ENCODE measurements around the gene RBMXL3. TPM values are rescaled to one million over a fixed set of nuclear protein-coding genes. Genes with fewer than 3 reads are reported as not detected.

Gene RBMXL3
- total RNA-seq, 2 donors from 2014 or later: not detected

DNA sequence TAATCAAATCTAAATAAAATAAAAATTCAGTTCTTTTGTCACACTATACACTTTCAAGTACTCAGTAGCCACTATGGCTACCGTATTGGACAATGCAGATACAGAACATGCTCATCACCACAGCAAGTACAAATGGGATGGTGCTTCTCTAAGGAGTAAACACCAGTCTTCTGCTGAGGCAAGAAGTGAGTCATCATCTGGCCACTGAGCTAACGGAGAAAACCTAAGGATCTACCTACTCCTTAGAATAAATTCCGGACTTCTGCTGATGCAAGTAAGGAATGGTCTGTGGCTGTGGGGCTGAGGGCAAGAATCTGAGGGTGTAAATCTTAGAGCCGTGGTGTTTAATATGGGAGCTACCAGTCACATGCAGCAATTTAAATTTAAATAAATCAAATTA, 11.3 kb upstream of the RBMXL3 start:
- Histone ChIP-seq H3K27me3 (replicated peaks; ENCODE audit: insufficient read depth) (no peaks in the 10 kb centered on the region), H3K4me1 (ENCODE audit: control insufficient read depth in 1 of 2, low read depth in 2 of 2) (no peaks in the 10 kb centered on the region), H3K36me3 (no peaks in the 10 kb centered on the region), H3K9me3 (no peaks in the 10 kb centered on the region), H3K27ac (no peak overlapping the region), H3K4me3 (no peak overlapping the region)
- no peak for ATAC-seq (ENCODE audit: insufficient number of reproducible peaks, low FRiP score, low read depth)
- TF ChIP-seq, protein P1, sequence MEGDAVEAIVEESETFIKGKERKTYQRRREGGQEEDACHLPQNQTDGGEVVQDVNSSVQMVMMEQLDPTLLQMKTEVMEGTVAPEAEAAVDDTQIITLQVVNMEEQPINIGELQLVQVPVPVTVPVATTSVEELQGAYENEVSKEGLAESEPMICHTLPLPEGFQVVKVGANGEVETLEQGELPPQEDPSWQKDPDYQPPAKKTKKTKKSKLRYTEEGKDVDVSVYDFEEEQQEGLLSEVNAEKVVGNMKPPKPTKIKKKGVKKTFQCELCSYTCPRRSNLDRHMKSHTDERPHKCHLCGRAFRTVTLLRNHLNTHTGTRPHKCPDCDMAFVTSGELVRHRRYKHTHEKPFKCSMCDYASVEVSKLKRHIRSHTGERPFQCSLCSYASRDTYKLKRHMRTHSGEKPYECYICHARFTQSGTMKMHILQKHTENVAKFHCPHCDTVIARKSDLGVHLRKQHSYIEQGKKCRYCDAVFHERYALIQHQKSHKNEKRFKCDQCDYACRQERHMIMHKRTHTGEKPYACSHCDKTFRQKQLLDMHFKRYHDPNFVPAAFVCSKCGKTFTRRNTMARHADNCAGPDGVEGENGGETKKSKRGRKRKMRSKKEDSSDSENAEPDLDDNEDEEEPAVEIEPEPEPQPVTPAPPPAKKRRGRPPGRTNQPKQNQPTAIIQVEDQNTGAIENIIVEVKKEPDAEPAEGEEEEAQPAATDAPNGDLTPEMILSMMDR (IDR thresholded peaks at IDR 0.05): no peak
- DNase-seq (ENCODE audit: low spot score): no peak

DNA sequence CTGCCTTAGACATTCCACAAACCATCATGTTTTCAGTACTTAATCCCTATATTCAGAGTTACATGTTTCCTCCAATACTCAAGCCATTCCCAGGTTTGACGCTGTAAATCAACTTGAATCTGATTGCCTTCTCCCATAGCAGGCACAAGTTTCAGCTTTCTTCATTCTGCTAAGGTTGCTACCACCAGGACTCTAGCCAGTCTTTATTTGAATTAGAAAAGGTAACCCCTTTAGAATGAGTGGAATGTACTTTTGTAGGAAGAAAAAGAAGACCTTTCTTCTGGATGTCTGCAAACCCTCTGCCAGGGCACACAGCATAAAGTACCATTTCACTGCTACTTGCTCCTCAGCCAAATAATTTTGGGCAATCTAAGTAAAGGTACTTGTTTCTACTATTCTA, 10.7 kb upstream of the RBMXL3 start:
- TF ChIP-seq, protein P1 (IDR thresholded peaks at IDR 0.05): no peak
- no peak overlapping the region for H3K27ac ChIP-seq
- H3K4me1 ChIP-seq (ENCODE audit: control insufficient read depth in 1 of 2, low read depth in 2 of 2): no peaks in the 10 kb centered on the region
- H3K4me3 ChIP-seq: no peak overlapping the region
- H3K36me3 ChIP-seq: no peaks in the 10 kb centered on the region
- no peak for DNase-seq (ENCODE audit: low spot score)
- ATAC-seq (ENCODE audit: insufficient number of reproducible peaks, low FRiP score, low read depth): no peak
- no peaks in the 10 kb centered on the region for H3K27me3 ChIP-seq (replicated peaks; ENCODE audit: insufficient read depth)
- no peaks in the 10 kb centered on the region for H3K9me3 ChIP-seq

DNA sequence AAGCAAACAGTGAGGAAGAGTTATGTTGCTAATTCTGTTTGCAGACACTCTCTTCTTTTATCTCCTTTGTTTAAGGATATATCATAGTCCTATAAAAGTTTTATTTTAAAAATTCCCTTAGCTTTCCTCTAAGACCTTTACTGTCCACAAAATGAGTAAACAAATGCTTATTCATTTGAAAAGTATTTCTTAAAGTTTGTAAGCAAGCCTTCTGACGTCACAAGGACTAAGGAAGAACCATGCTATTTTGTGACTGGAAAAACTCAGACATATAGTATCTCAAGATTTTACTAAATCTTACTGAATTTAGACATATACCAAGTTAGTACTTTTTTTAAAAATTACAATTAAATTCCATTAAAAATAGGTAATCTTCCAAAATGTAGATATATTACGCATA, 5.2 kb upstream of the RBMXL3 start:
- Histone ChIP-seq H3K4me3 (no peak overlapping the region), H3K27me3 (replicated peaks; ENCODE audit: insufficient read depth) (no peaks in the 10 kb centered on the region), H3K36me3 (no peaks in the 10 kb centered on the region), H3K4me1 (ENCODE audit: control insufficient read depth in 1 of 2, low read depth in 2 of 2) (no peaks in the 10 kb centered on the region), H3K9me3 (no peaks in the 10 kb centered on the region), H3K27ac (no peak overlapping the region)
- DNase-seq (ENCODE audit: low spot score) (no peak), ATAC-seq (ENCODE audit: insufficient number of reproducible peaks, low FRiP score, low read depth) (no peak)
- TF ChIP-seq, protein P1 (IDR thresholded peaks at IDR 0.05): no peak

DNA sequence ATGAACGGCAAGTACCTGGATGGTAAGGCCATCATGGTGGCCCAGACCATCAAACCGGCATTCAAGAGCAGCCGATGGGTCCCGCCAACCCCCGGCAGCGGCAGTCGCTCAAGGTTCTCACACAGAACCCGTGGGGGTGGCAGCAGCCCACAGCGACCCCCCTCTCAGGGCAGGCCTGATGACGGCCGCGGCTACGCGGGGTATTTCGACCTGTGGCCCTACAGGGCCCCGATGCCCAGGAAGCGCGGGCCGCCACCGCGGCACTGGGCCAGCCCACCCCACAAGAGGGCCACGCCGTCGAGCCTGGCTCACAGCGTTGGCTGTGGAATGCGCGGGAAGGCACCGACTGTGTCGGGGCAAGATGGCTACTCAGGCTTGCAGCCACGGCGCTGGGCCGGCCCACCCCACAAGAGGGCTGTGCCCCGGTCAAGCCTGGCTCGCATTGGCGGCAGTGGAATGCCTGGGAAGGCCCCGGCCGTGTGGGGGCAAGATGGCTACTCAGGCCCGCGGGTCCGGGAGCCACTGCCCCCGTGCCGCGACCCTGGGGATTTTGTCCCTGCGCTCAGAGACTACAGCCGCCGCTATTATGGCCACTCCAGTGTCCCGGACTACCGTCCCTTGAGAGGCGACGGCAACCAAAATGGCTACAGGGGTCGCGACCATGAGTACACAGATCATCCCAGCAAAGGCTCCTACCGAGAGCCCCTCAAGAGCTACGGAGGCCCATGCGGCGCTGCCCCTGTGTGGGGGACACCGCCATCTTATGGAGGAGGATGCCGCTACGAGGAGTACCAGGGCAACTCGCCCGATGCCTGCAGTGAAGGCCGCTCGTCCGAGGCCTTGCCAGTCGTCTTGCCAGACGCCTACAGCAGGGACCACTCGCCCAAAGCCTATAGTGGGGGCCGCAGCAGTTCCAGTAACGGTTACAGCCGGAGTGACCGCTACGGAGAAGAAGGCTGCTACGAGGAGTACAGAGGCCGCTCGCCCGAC, 731 bp downstream of the RBMXL3 start:
- no peak overlapping the region for H3K27ac ChIP-seq
- DNase-seq (ENCODE audit: low spot score): no peak
- no peak for ATAC-seq (ENCODE audit: insufficient number of reproducible peaks, low FRiP score, low read depth)
- H3K9me3 ChIP-seq: no peaks in the 10 kb centered on the region
- H3K27me3 ChIP-seq (replicated peaks; ENCODE audit: insufficient read depth): no peaks in the 10 kb centered on the region
- TF ChIP-seq, protein P1 (IDR thresholded peaks at IDR 0.05): no peak
- H3K4me3 ChIP-seq: no peak overlapping the region
- no peaks in the 10 kb centered on the region for H3K36me3 ChIP-seq
- H3K4me1 ChIP-seq (ENCODE audit: control insufficient read depth in 1 of 2, low read depth in 2 of 2): no peaks in the 10 kb centered on the region

DNA sequence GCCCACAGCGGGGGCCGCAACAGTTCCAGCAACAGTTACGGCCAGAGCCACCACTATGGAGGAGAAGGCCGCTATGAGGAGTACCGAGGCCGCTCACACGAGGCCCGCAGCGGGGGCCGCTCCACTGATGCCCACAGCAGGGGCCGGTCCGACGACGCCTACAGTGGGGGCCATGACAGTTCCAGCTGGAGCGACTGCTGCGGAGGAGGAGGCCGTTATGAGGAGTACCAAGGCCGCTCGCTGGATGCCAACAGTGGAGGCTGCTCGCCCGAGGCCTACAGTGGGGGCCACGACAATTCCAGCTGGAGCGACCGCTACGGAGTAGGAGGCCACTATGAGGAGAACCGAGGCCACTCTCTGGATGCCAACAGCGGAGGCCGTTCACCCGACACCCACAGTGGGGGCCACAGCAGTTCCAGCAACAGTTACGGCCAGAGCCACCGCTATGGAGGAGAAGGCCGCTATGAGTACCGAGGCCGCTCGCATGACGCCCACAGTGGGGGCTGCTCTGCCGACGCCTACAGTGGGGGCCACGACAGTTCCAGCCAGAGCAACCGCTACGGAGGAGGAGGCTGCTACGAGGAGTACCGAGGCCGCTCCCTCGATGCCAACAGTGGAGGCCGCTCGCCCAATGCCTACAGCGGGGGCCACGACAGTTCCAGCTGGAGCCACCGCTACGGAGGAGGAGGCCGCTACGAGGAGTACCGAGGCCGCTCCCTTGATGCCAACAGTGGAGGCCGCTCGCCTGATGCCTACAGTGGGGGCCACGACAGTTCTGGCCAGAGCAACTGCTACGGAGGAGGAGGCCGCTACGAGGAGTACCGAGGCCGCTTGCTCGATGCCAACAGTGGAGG, 1.7 kb downstream of the RBMXL3 start:
- H3K27ac ChIP-seq: no peak overlapping the region
- H3K9me3 ChIP-seq: no peaks in the 10 kb centered on the region
- TF ChIP-seq, protein P1 (IDR thresholded peaks at IDR 0.05): no peak
- H3K4me3 ChIP-seq: no peak overlapping the region
- no peak for DNase-seq (ENCODE audit: low spot score)
- H3K27me3 ChIP-seq (replicated peaks; ENCODE audit: insufficient read depth): no peaks in the 10 kb centered on the region
- no peak for ATAC-seq (ENCODE audit: insufficient number of reproducible peaks, low FRiP score, low read depth)
- peaks cover 0 to 3% of the 10 kb centered on the region in 2 donors for H3K4me1 ChIP-seq (ENCODE audit: control insufficient read depth in 1 of 2, low read depth in 2 of 2)
- H3K36me3 ChIP-seq: no peaks in the 10 kb centered on the region

All from thoracic aorta (tissue), 2 donors.